Mesenchymal stem cell (in vitro differentiated cells and primary cell): ENCODE measurements around the gene VMP1.

ENCODE experiments used
- DNase-seq: peaks from one replicate; pipeline ENCODE4 v3.0.0-alpha.2; 2013
- H2AFZ ChIP-seq: one replicate; pipeline ENCODE4 v1.6.1; 2013; ENCODE audit warnings: low read depth, mild to moderate bottlenecking, control low read depth, inconsistent platforms, low read length, moderate library complexity
- H2AK5ac ChIP-seq: 2 replicates; pipeline ENCODE4 v1.6.1; 2013; ENCODE audit warnings: low read length, moderate library complexity, mild to moderate bottlenecking, inconsistent platforms; ENCODE audit not compliant: severe bottlenecking
- H2BK120ac ChIP-seq: one replicate; pipeline ENCODE4 v1.6.1; 2013; ENCODE audit warnings: low read depth, mild to moderate bottlenecking, inconsistent platforms, low read length, moderate library complexity
- H2BK12ac ChIP-seq, 2 experiments: one replicate each; pipeline ENCODE4 v1.6.1; 2013; ENCODE audit warnings: inconsistent platforms in 2 of 2, low read length in 2 of 2, mild to moderate bottlenecking in 2 of 2, moderate library complexity in 2 of 2, control low read depth in 1 of 2
- H2BK15ac ChIP-seq: one replicate; pipeline ENCODE4 v1.6.1; 2013; ENCODE audit warnings: mild to moderate bottlenecking, low read depth, inconsistent platforms; ENCODE audit not compliant: poor library complexity, severe bottlenecking
- H2BK5ac ChIP-seq: 2 replicates; pipeline ENCODE4 v1.6.1; 2013; ENCODE audit warnings: low read depth, mild to moderate bottlenecking, low read length, control low read depth, inconsistent platforms; ENCODE audit not compliant: poor library complexity, severe bottlenecking
- H3K14ac ChIP-seq, 2 experiments: one replicate each; pipeline ENCODE4 v1.6.1; 2013; ENCODE audit warnings: inconsistent platforms in 2 of 2, low read length in 2 of 2, control low read depth in 1 of 2, mild to moderate bottlenecking in 1 of 2, moderate library complexity in 1 of 2
- H3K18ac ChIP-seq, 2 experiments: one replicate each; pipeline ENCODE4 v1.6.1; 2013; ENCODE audit warnings: inconsistent platforms in 2 of 2, low read length in 2 of 2, control low read depth in 1 of 2, low read depth in 1 of 2, mild to moderate bottlenecking in 1 of 2
- H3K23ac ChIP-seq, 2 experiments: one replicate each; pipeline ENCODE4 v1.6.1; 2013; ENCODE audit warnings: inconsistent platforms in 2 of 2, low read length in 2 of 2, mild to moderate bottlenecking in 2 of 2, moderate library complexity in 2 of 2, control low read depth in 1 of 2
- H3K27ac ChIP-seq: 2 replicates; pipeline ENCODE4 v1.5.1; 2013; ENCODE audit warnings: mild to moderate bottlenecking, moderate library complexity, low read length, control low read depth, inconsistent platforms; ENCODE audit not compliant: poor library complexity, severe bottlenecking
- H3K27me3 ChIP-seq, 2 experiments: 2 replicates each; pipeline versions ENCODE4 v1.6.1 to v1.7.0; 2013; ENCODE audit warnings: low read length in 2 of 2, mild to moderate bottlenecking in 2 of 2, moderate library complexity in 2 of 2, control low read depth in 1 of 2, inconsistent platforms in 1 of 2; ENCODE audit not compliant: control insufficient read depth in 1 of 2, insufficient read depth in 1 of 2
- H3K36me3 ChIP-seq, 2 experiments: 2 replicates each; pipeline versions ENCODE4 v1.6.1 to v1.7.0; 2013; ENCODE audit warnings: low read length in 2 of 2, control low read depth in 1 of 2, inconsistent platforms in 1 of 2, low read depth in 1 of 2, mild to moderate bottlenecking in 1 of 2; ENCODE audit not compliant: insufficient read depth in 2 of 2, control insufficient read depth in 1 of 2
- H3K4ac ChIP-seq, 2 experiments: one replicate each; pipeline ENCODE4 v1.6.1; 2013; ENCODE audit warnings: inconsistent platforms in 2 of 2, low read length in 2 of 2, mild to moderate bottlenecking in 2 of 2, moderate library complexity in 2 of 2, control low read depth in 1 of 2, low read depth in 1 of 2
- H3K4me1 ChIP-seq: 2 replicates; pipeline ENCODE4 v1.6.1; 2013; ENCODE audit warnings: low read depth, low read length, control low read depth; ENCODE audit not compliant: control insufficient read depth, insufficient read depth
- H3K4me2 ChIP-seq: 2 replicates; pipeline ENCODE4 v1.6.1; 2013; ENCODE audit warnings: low read length, mild to moderate bottlenecking, inconsistent platforms; ENCODE audit not compliant: poor library complexity, severe bottlenecking
- H3K4me3 ChIP-seq, 2 experiments: 2 replicates each; pipeline versions ENCODE4 v1.5.1 to v1.7.0; 2013; ENCODE audit warnings: low read length in 2 of 2, mild to moderate bottlenecking in 2 of 2, control low read depth in 1 of 2, low read depth in 1 of 2; ENCODE audit not compliant: insufficient read depth in 1 of 2
- H3K79me1 ChIP-seq: replicated peaks from 2 replicates; pipeline ENCODE4 v1.6.1; 2013; ENCODE audit warnings: mild to moderate bottlenecking, control low read depth, low read length, inconsistent platforms; ENCODE audit not compliant: poor library complexity, severe bottlenecking
- H3K9ac ChIP-seq: 2 replicates; pipeline ENCODE4 v1.7.0; 2013; ENCODE audit warnings: mild to moderate bottlenecking, low read length, moderate library complexity
- H3K9me3 ChIP-seq: 2 replicates; pipeline ENCODE4 v1.7.0; 2013; ENCODE audit warnings: mild to moderate bottlenecking, low read length; ENCODE audit not compliant: control insufficient read depth
- H4K8ac ChIP-seq: one replicate; pipeline ENCODE4 v1.6.1; 2013; ENCODE audit warnings: inconsistent platforms, mild to moderate bottlenecking, low read length, moderate library complexity
- H4K91ac ChIP-seq: one replicate; pipeline ENCODE4 v1.6.1; 2013; ENCODE audit warnings: mild to moderate bottlenecking, low read length, inconsistent platforms
- WGBS: methylation state at CpG from one replicate; pipeline ENCODE4 v1.1.7; 2013; ENCODE audit warnings: mixed read lengths; 5-methylcytosine and 5-hydroxymethylcytosine counted together

The VMP1 gene

GRCh38 chr17:59712862-59713261, 5.4 kb downstream of the VMP1 start:
- Histone ChIP-seq H3K4me3 (no peak overlapping the region), H4K8ac (no peak overlapping the region), H3K4me2 (no peak overlapping the region), H3K79me1 (peaks cover 6% of the 10 kb centered on the region), H3K23ac (no peak overlapping the region), H2BK15ac (no peak overlapping the region), H3K36me3 (peaks cover 0 to 7% of the 10 kb centered on the region in 2 experiments), H3K9ac (no peak overlapping the region), H3K27ac (no peak overlapping the region), H4K91ac (no peak overlapping the region), H2BK5ac (no peak overlapping the region), H2BK12ac (no peak overlapping the region), H2BK120ac (no peak overlapping the region), H3K27me3 (no peaks in the 10 kb centered on the region), H3K14ac (no peak overlapping the region), H3K18ac (no peak overlapping the region), H3K4ac (no peak overlapping the region), H3K4me1 (no peaks in the 10 kb centered on the region), H2AK5ac (no peak overlapping the region), H2AFZ (no peak overlapping the region), H3K9me3 (no peaks in the 10 kb centered on the region)
- DNase-seq = no peak
- WGBS = 97% methylated on average over 1 of the region's 2 CpGs

- no peak overlapping the region for H2BK5ac ChIP-seq
- peaks cover 9% of the 10 kb centered on the region for H3K79me1 ChIP-seq
- no peak overlapping the region for H3K14ac ChIP-seq
- H3K4me1 ChIP-seq = no peaks in the 10 kb centered on the region
- H2AFZ ChIP-seq = no peak overlapping the region
- H2BK15ac ChIP-seq = no peak overlapping the region
- no CpG with 5 or more reads among the region's 2 CpGs for WGBS
- no peak overlapping the region for H3K18ac ChIP-seq
- no peak overlapping the region for H3K4me3 ChIP-seq
- no peak overlapping the region for H2BK120ac ChIP-seq
- H2AK5ac ChIP-seq = no peak overlapping the region
- no peak overlapping the region for H3K27ac ChIP-seq
- DNase-seq = no peak
- peaks cover 0 to 7% of the 10 kb centered on the region in 2 experiments for H3K36me3 ChIP-seq
- no peak overlapping the region for H3K4me2 ChIP-seq
- H3K23ac ChIP-seq = no peak overlapping the region
- no peak overlapping the region for H2BK12ac ChIP-seq
- no peak overlapping the region for H4K91ac ChIP-seq
- no peak overlapping the region for H3K4ac ChIP-seq
- H3K9ac ChIP-seq = no peak overlapping the region
- H3K9me3 ChIP-seq = no peaks in the 10 kb centered on the region
- no peaks in the 10 kb centered on the region for H3K27me3 ChIP-seq
- no peak overlapping the region for H4K8ac ChIP-seq
Observed at GRCh38 chr17:59714255-59714654, 6.8 kb downstream of the VMP1 start.

- Histone ChIP-seq H2BK120ac (no peak overlapping the region), H3K4ac (no peak overlapping the region), H4K91ac (no peak overlapping the region), H3K9me3 (no peaks in the 10 kb centered on the region), H3K14ac (no peak overlapping the region), H3K27me3 (no peaks in the 10 kb centered on the region), H3K4me3 (no peak overlapping the region), H2AK5ac (no peak overlapping the region), H3K9ac (no peak overlapping the region), H3K27ac (no peak overlapping the region), H3K4me2 (no peak overlapping the region), H3K36me3 (peaks cover 0 to 7% of the 10 kb centered on the region in 2 experiments), H3K4me1 (no peaks in the 10 kb centered on the region), H2BK15ac (no peak overlapping the region), H2BK12ac (no peak overlapping the region), H3K18ac (no peak overlapping the region), H3K23ac (no peak overlapping the region), H2BK5ac (no peak overlapping the region), H4K8ac (no peak overlapping the region), H3K79me1 (peaks cover 11% of the 10 kb centered on the region), H2AFZ (no peak overlapping the region)
- no peak for DNase-seq
- 100% methylated on average over 1 of the region's 2 CpGs for WGBS
Observed at GRCh38 chr17:59716427-59716826, 9.0 kb downstream of the VMP1 start.

GRCh38 chr17:59719526-59719925, 12.1 kb downstream of the VMP1 start:
- H3K79me1 ChIP-seq = peaks cover 19% of the 10 kb centered on the region
- H2BK15ac ChIP-seq = no peak overlapping the region

More at GRCh38 chr17:59719526-59719925, 12.1 kb downstream of the VMP1 start:
- Histone ChIP-seq H3K9ac (no peak overlapping the region), H3K4me2 (no peak overlapping the region), H4K8ac (no peak overlapping the region), H3K4me1 (no peaks in the 10 kb centered on the region), H3K18ac (no peak overlapping the region), H4K91ac (no peak overlapping the region), H2BK5ac (no peak overlapping the region), H2AK5ac (no peak overlapping the region), H2AFZ (no peak overlapping the region), H3K36me3 (peaks cover 0 to 7% of the 10 kb centered on the region in 2 experiments), H3K27ac (no peak overlapping the region), H3K4me3 (no peak overlapping the region), H2BK120ac (no peak overlapping the region), H3K14ac (no peak overlapping the region), H3K9me3 (no peaks in the 10 kb centered on the region), H3K4ac (no peak overlapping the region), H3K27me3 (no peaks in the 10 kb centered on the region), H3K23ac (no peak overlapping the region), H2BK12ac (no peak overlapping the region)
- DNase-seq = no peak
